ENCODE data around the gene UROD.
A peak's percentile ranks its signal among the peaks of the same experiment; 100 is the strongest.

The UROD gene

GRCh38 chr1:45008076-45008475 lies 4.0 kb upstream of the UROD start:
- no peak for DNase-seq (ENCODE audit: low read depth in 3 of 3, low spot score in 1 of 3)

GRCh38 chr1:45008516-45008915 lies 3.5 kb upstream of the UROD start:
- no peak for DNase-seq (ENCODE audit: low read depth in 3 of 3, low spot score in 1 of 3)

GRCh38 chr1:45009296-45009865 lies 2.7 kb upstream of the UROD start:
- no peak for DNase-seq (ENCODE audit: low read depth in 3 of 3, low spot score in 1 of 3)

GRCh38 chr1:45009956-45010854 lies 1.8 kb upstream of the UROD start:
- DNase-seq (ENCODE audit: low read depth in 3 of 3, low spot score in 1 of 3) = no peak

GRCh38 chr1:45010855-45011811 lies 921 bp upstream of the UROD start, which contains the start of gene HECTD3:
TSS of gene HECTD3 (minus strand) at chr1:45011324. CDS start at chr1:45011257, 67 bp downstream.
- peak in 2 of 3 donors; percentile 33 to 50 for DNase-seq (ENCODE audit: low read depth in 3 of 3, low spot score in 1 of 3)

GRCh38 chr1:45012639-45013278 lies 705 bp downstream of the UROD start:
- DNase-seq (ENCODE audit: low read depth in 3 of 3, low spot score in 1 of 3) = peak in 1 of 3 donors; percentile 28

- DNase-seq (ENCODE audit: low read depth in 3 of 3, low spot score in 1 of 3) = no peak
These were observed 1.6 kb downstream of the UROD start for GRCh38 chr1:45013551-45014209.

GRCh38 chr1:45014321-45015028 lies 2.4 kb downstream of the UROD start:
- peak; percentile 56 to 65 (median 58) for DNase-seq (ENCODE audit: low read depth in 3 of 3, low spot score in 1 of 3)

GRCh38 chr1:45015683-45016082 lies 3.6 kb downstream of the UROD start:
- no peak for DNase-seq (ENCODE audit: low read depth in 3 of 3, low spot score in 1 of 3)

- DNase-seq (ENCODE audit: low read depth in 3 of 3, low spot score in 1 of 3) = no peak
These were observed 4.1 kb downstream of the UROD start for GRCh38 chr1:45016090-45016697.

- DNase-seq (ENCODE audit: low read depth in 3 of 3, low spot score in 1 of 3) = no peak
These were observed 4.7 kb downstream of the UROD start for GRCh38 chr1:45016767-45017166.

- DNase-seq (ENCODE audit: low read depth in 3 of 3, low spot score in 1 of 3) = peak in 2 of 3 donors; percentile 31 to 48
These were observed 6.7 kb downstream of the UROD start for GRCh38 chr1:45018599-45019230.

- no peak for DNase-seq (ENCODE audit: low read depth in 3 of 3, low spot score in 1 of 3)
These were observed 11.6 kb downstream of the UROD start for GRCh38 chr1:45023663-45024062.

- DNase-seq (ENCODE audit: low read depth in 3 of 3, low spot score in 1 of 3) = no peak
These were observed 14.4 kb downstream of the UROD start for GRCh38 chr1:45026446-45026845.

GRCh38 chr1:45032837-45033236 lies 20.8 kb downstream of the UROD start:
- DNase-seq (ENCODE audit: low read depth in 3 of 3, low spot score in 1 of 3) = no peak

GRCh38 chr1:45033356-45033755 lies 21.3 kb downstream of the UROD start:
- DNase-seq (ENCODE audit: low read depth in 3 of 3, low spot score in 1 of 3) = no peak

GRCh38 chr1:45035631-45036301 lies 23.7 kb downstream of the UROD start:
- DNase-seq (ENCODE audit: low read depth in 3 of 3, low spot score in 1 of 3) = no peak

GRCh38 chr1:45037456-45037855 lies 25.4 kb downstream of the UROD start:
- no peak for DNase-seq (ENCODE audit: low read depth in 3 of 3, low spot score in 1 of 3)
